C4-2B (cell line): ENCODE results near the gene PACC1.

ENCODE experiments used
- H3K27ac ChIP-seq: fragments of 450-650 bp; 2 replicates; pipeline ENCODE4 v1.5.1; 2017
- CTCF ChIP-seq: fragments of 450-650 bp; conservative IDR thresholded peaks from 2 replicates; pipeline ENCODE4 v1.5.1; 2017; ENCODE audit warnings: mild to moderate bottlenecking
- ZFX ChIP-seq: fragments of 450-650 bp; IDR thresholded peaks from 2 replicates; pipeline ENCODE4 v1.6.1; 2017

Gene PACC1

GRCh38 chr1:212437179-212437798 is 22.6 kb upstream of the PACC1 start:
- H3K27ac ChIP-seq: no peak overlapping the region
- TF ChIP-seq CTCF: no peak

- H3K27ac ChIP-seq: no peak overlapping the region
- TF ChIP-seq CTCF (no peak), ZFX (no peak)
Measured at GRCh38 chr1:212434992-212435391, 20.3 kb upstream of the PACC1 start.

- peak overlapping the region; percentile 69; the same call in 1 of the 2 replicates for H3K27ac ChIP-seq
- no peak for TF ChIP-seq CTCF
- no peak for TF ChIP-seq ZFX
Measured at GRCh38 chr1:212433577-212434462, 19.1 kb upstream of the PACC1 start.

- peak within 1 kb of the TSS; percentile 69 for H3K27ac ChIP-seq
- peak; percentile 91 for TF ChIP-seq ZFX
- TF ChIP-seq CTCF: no peak
Measured at GRCh38 chr1:212432661-212433576, 18.2 kb upstream of the PACC1 start, which contains the start of gene NENF. TSS of gene NENF (plus strand) at chr1:212432920. CDS start at chr1:212432944, 24 bp downstream.

- H3K27ac ChIP-seq: peak overlapping the region; percentile 69
- TF ChIP-seq ZFX: no peak
- TF ChIP-seq CTCF: no peak
Measured at GRCh38 chr1:212432272-212432660, 17.6 kb upstream of the PACC1 start.

GRCh38 chr1:212431644-212432043 is 17.0 kb upstream of the PACC1 start:
- TF ChIP-seq ZFX (no peak), CTCF (no peak)
- H3K27ac ChIP-seq: no peak overlapping the region
